ENCODE measurements around the gene AGL. TPM values are rescaled to one million over a fixed set of nuclear protein-coding genes. Genes with fewer than 3 reads are reported as not detected.

Gene AGL
- total RNA-seq, 1 donor: 12.5 TPM

- no peak for DNase-seq (ENCODE audit: low read depth)
- no peak overlapping the region for H3K4me3 ChIP-seq (ENCODE audit: low read depth, low read length)
- no peak for TF ChIP-seq CTCF (IDR thresholded peaks at IDR 0.05; ENCODE audit: insufficient read depth, low read depth, low read length)
Measured at GRCh38 chr1:99935534-99935933, 85.4 kb downstream of the AGL start.

- no peak overlapping the region for H3K4me3 ChIP-seq (ENCODE audit: low read depth, low read length)
- no peak for DNase-seq (ENCODE audit: low read depth)
Measured at GRCh38 chr1:99936071-99936470, 85.9 kb downstream of the AGL start.

GRCh38 chr1:99942723-99943122 is 92.6 kb downstream of the AGL start:
- no peak for DNase-seq (ENCODE audit: low read depth)
- TF ChIP-seq CTCF (IDR thresholded peaks at IDR 0.05; ENCODE audit: insufficient read depth, low read depth, low read length): no peak
- H3K4me3 ChIP-seq (ENCODE audit: low read depth, low read length): no peak overlapping the region

More at GRCh38 chr1:99936071-99936470, 85.9 kb downstream of the AGL start:
- TF ChIP-seq CTCF (IDR thresholded peaks at IDR 0.05; ENCODE audit: insufficient read depth, low read depth, low read length): no peak

GRCh38 chr1:99943223-99943794 is 93.1 kb downstream of the AGL start:
- DNase-seq (ENCODE audit: low read depth): peak; percentile 58
- no peak for TF ChIP-seq CTCF (IDR thresholded peaks at IDR 0.05; ENCODE audit: insufficient read depth, low read depth, low read length)
- H3K4me3 ChIP-seq (ENCODE audit: low read depth, low read length): no peak overlapping the region

- TF ChIP-seq CTCF (IDR thresholded peaks at IDR 0.05; ENCODE audit: insufficient read depth, low read depth, low read length): no peak
Measured at GRCh38 chr1:99944192-99944591, 94.0 kb downstream of the AGL start.

GRCh38 chr1:99945174-99945573 is 95.0 kb downstream of the AGL start:
- DNase-seq (ENCODE audit: low read depth): no peak
- no peak overlapping the region for H3K4me3 ChIP-seq (ENCODE audit: low read depth, low read length)
- TF ChIP-seq CTCF (IDR thresholded peaks at IDR 0.05; ENCODE audit: insufficient read depth, low read depth, low read length): no peak

More at GRCh38 chr1:99944192-99944591, 94.0 kb downstream of the AGL start:
- DNase-seq (ENCODE audit: low read depth): no peak
- no peak overlapping the region for H3K4me3 ChIP-seq (ENCODE audit: low read depth, low read length)

GRCh38 chr1:99950486-99950885 is 100.3 kb downstream of the AGL start:
- no peak for DNase-seq (ENCODE audit: low read depth)
- TF ChIP-seq CTCF (IDR thresholded peaks at IDR 0.05; ENCODE audit: insufficient read depth, low read depth, low read length): no peak

More at GRCh38 chr1:99950486-99950885, 100.3 kb downstream of the AGL start:
- H3K4me3 ChIP-seq (ENCODE audit: low read depth, low read length): no peak overlapping the region

All from fibroblast of villous mesenchyme (primary cell).